HCT116 (cell line): ENCODE data around the gene TMTC1. TPM values are rescaled to one million over a fixed set of nuclear protein-coding genes. Genes with fewer than 3 reads are reported as not detected.

Experiments
- ATAC-seq: fragments of 200-7000 bp; cut with Tn5 transposase; 2 replicates; pipeline ENCODE4 v1.9.1; 2020; ENCODE audit warnings: mild to moderate bottlenecking, moderate library complexity
- BruUV-seq: library from RNA; stranded (reverse); fragments of 400-500 nt; replicated peaks from 2 replicates; lab custom pipeline; 2021; lab: Mats Ljungman, UMichigan
- CTCF ChIA-PET: fragments of 300-600 bp; sonication (Branson Sonifier 250); formaldehyde crosslinking; loops from one replicate; lab custom pipeline; 2021; ENCODE audit warnings: antibody characterized with exemption; lab: Charles Lee
- POLR2A ChIA-PET: fragments of 300-600, 350-600 bp; sonication (Branson Sonifier 250); formaldehyde crosslinking; loops from one replicate; lab custom pipeline; 2021; ENCODE audit warnings: antibody characterized with exemption; lab: Charles Lee
- RAD21 ChIA-PET, 2 experiments: fragments of 300-600 bp; sonication (Branson Sonifier 250); formaldehyde crosslinking; loops; one replicate each; lab custom pipeline; 2023; ENCODE audit warnings: low total read pairs in 2 of 2; ENCODE audit not compliant: uncharacterized antibody in 2 of 2, unreplicated experiment in 2 of 2, low non-redundant PET in 1 of 2; lab: Charles Lee
- DNase-seq: peaks from one replicate; pipeline ENCODE4 v3.0.0-alpha.2; 2010; ENCODE audit warnings: low read depth, low spot score
- H2AFZ ChIP-seq: fragments of 200-600 bp; shearing (Covaris generic), sonication (generic); 2 replicates; pipeline ENCODE4 v1.6.1; 2017; ENCODE audit warnings: low read depth, mixed run types, mixed read lengths, antibody characterized with exemption, low read length; ENCODE audit not compliant: poor library complexity, severe bottlenecking
- H3K27ac ChIP-seq: 2 replicates; pipeline ENCODE4 v1.5.1; 2012; ENCODE audit warnings: low read depth, low read length
- H3K27me3 ChIP-seq: fragments of 200-600 bp; sonication (generic); 2 replicates; pipeline ENCODE4 v1.6.1; 2016; ENCODE audit warnings: mixed run types, low read length, mixed read lengths; ENCODE audit not compliant: insufficient read depth
- H3K36me3 ChIP-seq, 2 experiments: fragments of 200-500 bp in 1 of 2; fragments of 200-600 bp in 1 of 2; sonication (Bioruptor generic) in 1 of 2; sonication (generic) in 1 of 2; 2 replicates each; pipeline versions ENCODE4 v1.5.1 to v1.6.1; 2014 to 2016; ENCODE audit warnings: low read length in 2 of 2, inconsistent platforms in 1 of 2, mixed read lengths in 1 of 2, mixed run types in 1 of 2; ENCODE audit not compliant: insufficient read depth in 2 of 2, control insufficient read depth in 1 of 2
- H3K4me1 ChIP-seq, 2 experiments: fragments of 200-600 bp in 1 of 2; sonication (generic) in 1 of 2; 2 replicates each; pipeline versions ENCODE4 v1.5.1 to v1.6.1; 2012 to 2017; ENCODE audit warnings: low read length in 2 of 2, inconsistent platforms in 1 of 2, mild to moderate bottlenecking in 1 of 2, mixed read lengths in 1 of 2, mixed run types in 1 of 2, moderate library complexity in 1 of 2; ENCODE audit not compliant: insufficient read depth in 2 of 2, control insufficient read depth in 1 of 2
- H3K4me2 ChIP-seq: fragments of 200-600 bp; sonication (generic); 2 replicates; pipeline ENCODE4 v1.6.1; 2017; ENCODE audit warnings: mixed run types, low read length, mixed read lengths
- H3K4me3 ChIP-seq, 2 experiments: fragments of 200-600 bp in 1 of 2; sonication (generic) in 1 of 2; replicated peaks in 1 of 2; 2 replicates each; pipeline ENCODE4 v1.5.1; 2011 to 2016; ENCODE audit warnings: low read length in 2 of 2, control low read depth in 1 of 2, low read depth in 1 of 2, mild to moderate bottlenecking in 1 of 2, mixed read lengths in 1 of 2, mixed run types in 1 of 2
- H3K79me2 ChIP-seq: fragments of 200-600 bp; sonication (generic); 2 replicates; pipeline ENCODE4 v1.6.1; 2017; ENCODE audit warnings: mild to moderate bottlenecking, mixed run types, low read length, moderate library complexity, mixed read lengths; ENCODE audit not compliant: insufficient read depth
- H3K9ac ChIP-seq: fragments of 200-600 bp; sonication (generic); 2 replicates; pipeline ENCODE4 v1.6.1; 2016; ENCODE audit warnings: low read length, mixed read lengths
- H3K9me2 ChIP-seq: fragments of 200-600 bp; sonication (generic), shearing (Covaris generic); 2 replicates; pipeline ENCODE4 v1.6.1; 2017; ENCODE audit warnings: mixed run types, mild to moderate bottlenecking, moderate library complexity; ENCODE audit not compliant: insufficient read depth
- H3K9me3 ChIP-seq, 2 experiments: fragments of 200-500 bp in 1 of 2; fragments of 200-600 bp in 1 of 2; sonication (Bioruptor generic) in 1 of 2; sonication (generic) in 1 of 2; 2 replicates each; pipeline ENCODE4 v1.6.1; 2014 to 2017; ENCODE audit warnings: low read length in 2 of 2, mixed read lengths in 2 of 2, inconsistent platforms in 1 of 2, low read depth in 1 of 2, mild to moderate bottlenecking in 1 of 2, mixed run types in 1 of 2, moderate library complexity in 1 of 2; ENCODE audit not compliant: control insufficient read depth in 1 of 2, insufficient read depth in 1 of 2
- H4K20me1 ChIP-seq: fragments of 200-600 bp; sonication (generic), shearing (Covaris generic); 2 replicates; pipeline ENCODE4 v1.6.1; 2017; ENCODE audit warnings: mixed run types, mild to moderate bottlenecking, moderate library complexity; ENCODE audit not compliant: insufficient read depth
- ATF3 ChIP-seq: IDR thresholded peaks from 2 replicates; pipeline ENCODE4 v1.6.1; 2012
- CBX3 ChIP-seq: IDR thresholded peaks from 2 replicates; pipeline ENCODE4 v1.6.1; 2012; ENCODE audit warnings: low read depth
- CTCF ChIP-seq, 3 experiments: fragments of 200-600 bp in 1 of 3; sonication (generic) in 1 of 3; IDR thresholded peaks in 2 of 3; conservative IDR thresholded peaks in 1 of 3; 2 replicates each; pipeline ENCODE4 v1.5.1; 2012 to 2017; ENCODE audit warnings: low read depth in 2 of 3, low read length in 2 of 3, antibody characterized with exemption in 1 of 3, borderline replicate concordance in 1 of 3, control low read depth in 1 of 3, mild to moderate bottlenecking in 1 of 3, mixed read lengths in 1 of 3, mixed run types in 1 of 3, moderate library complexity in 1 of 3; ENCODE audit not compliant: insufficient read depth in 1 of 3
- EGR1 ChIP-seq: IDR thresholded peaks from 2 replicates; pipeline ENCODE4 v1.6.1; 2012; ENCODE audit warnings: low read depth
- EZH2 ChIP-seq: fragments of 200-600 bp; sonication (generic); IDR thresholded peaks from 2 replicates; pipeline ENCODE4 v1.6.1; 2017; ENCODE audit warnings: antibody characterized with exemption, mixed run types
- JUND ChIP-seq: IDR thresholded peaks from 2 replicates; pipeline ENCODE4 v1.6.1; 2012
- POLR2A ChIP-seq: IDR thresholded peaks from 2 replicates; pipeline ENCODE4 v1.7.0; 2011; ENCODE audit warnings: borderline replicate concordance; ENCODE audit not compliant: insufficient read depth, insufficient read length; ENCODE audit errors: extremely low read depth
- POLR2AphosphoS5 ChIP-seq: IDR thresholded peaks from 2 replicates; pipeline ENCODE4 v1.6.1; 2011; ENCODE audit warnings: mild to moderate bottlenecking, low read depth, low read length, moderate library complexity
- REST ChIP-seq: IDR thresholded peaks from 2 replicates; pipeline ENCODE4 v1.6.1; 2012; ENCODE audit warnings: low read depth
- SIN3A ChIP-seq: IDR thresholded peaks from 2 replicates; pipeline ENCODE4 v1.6.1; 2012; ENCODE audit warnings: low read depth
- SP1 ChIP-seq: IDR thresholded peaks from 2 replicates; pipeline ENCODE4 v1.6.1; 2012; ENCODE audit warnings: low read depth
- TCF7L2 ChIP-seq: IDR thresholded peaks from 2 replicates; pipeline ENCODE4 v1.7.0; 2011; ENCODE audit warnings: borderline replicate concordance, inconsistent platforms; ENCODE audit not compliant: insufficient read depth, insufficient read length; ENCODE audit errors: extremely low read depth
- YY1 ChIP-seq: IDR thresholded peaks from 2 replicates; pipeline ENCODE4 v1.6.1; 2011; ENCODE audit warnings: low read length, low read depth, moderate library complexity, mild to moderate bottlenecking; ENCODE audit not compliant: insufficient replicate concordance; ENCODE audit errors: extremely low read depth
- ZFX ChIP-seq: fragments of 450-650 bp; IDR thresholded peaks from 2 replicates; pipeline ENCODE4 v1.6.1; 2017
- intact Hi-C: fragments of 100-400 bp; cut with micrococcal nuclease; formaldehyde crosslinking; loops from 2 replicates; pipeline ENCODE4 v1.10.0; 2022
- total RNA-seq: library from RNA; stranded (reverse); gene quantifications from one replicate; pipeline ENCODE4 v1.2.1, GENCODE V29; 2021; ENCODE audit not compliant: unreplicated experiment

TMTC1 gene
- total RNA-seq, 1 experiment from 2014 or later: 2.0 TPM

- CTCF ChIA-PET: no interaction called here
- DNase-seq: no peak
- Histone ChIP-seq H3K9ac (no peak overlapping the region), H3K79me2 (no peaks in the 10 kb centered on the region), H2AFZ (no peak overlapping the region)
- BruUV-seq: no TSS peak
- no peak for TF ChIP-seq ATF3
- TF ChIP-seq POLR2AphosphoS5: no peak
- no peak for TF ChIP-seq SP1
- TF ChIP-seq POLR2A: no peak
- TF ChIP-seq EGR1: no peak
- TF ChIP-seq EZH2: no peak
- no peak for TF ChIP-seq SIN3A
- no peak for TF ChIP-seq CTCF (IDR thresholded peaks at IDR 0.05 in 2 of 3, conservative IDR thresholded peaks at IDR 0.05 in 1 of 3; ENCODE audit: borderline replicate concordance in 1 of 3, insufficient read depth in 1 of 3, low read depth in 2 of 3, low read length in 2 of 3)
- no peak for TF ChIP-seq YY1
- TF ChIP-seq CBX3: no peak
- TF ChIP-seq TCF7L2: no peak
- no peak for TF ChIP-seq JUND
- no peak for TF ChIP-seq ZFX
- TF ChIP-seq REST: no peak
- TF ChIP-seq, all 23 proteins: peak for 0
- H3K9me3 ChIP-seq: no peaks in the 10 kb centered on the region
- intact Hi-C loops: no loop called here
- H3K4me3 ChIP-seq: no peak overlapping the region
- no peaks in the 10 kb centered on the region for H4K20me1 ChIP-seq
- H3K27me3 ChIP-seq: no peaks in the 10 kb centered on the region; the same call in 1 of the 2 replicates
- ATAC-seq: no peak
- H3K36me3 ChIP-seq: no peaks in the 10 kb centered on the region
- no peak overlapping the region for H3K27ac ChIP-seq
- H3K4me2 ChIP-seq: no peak overlapping the region
- POLR2A ChIA-PET: no interaction called here
- RAD21 ChIA-PET: no interaction called here
- no peaks in the 10 kb centered on the region for H3K9me2 ChIP-seq
- H3K4me1 ChIP-seq: no peaks in the 10 kb centered on the region
These were observed 107.1 kb downstream of the TMTC1 start for GRCh38 chr12:29676676-29677075.
